Stimulated activated CD4-positive, alpha-beta T cell treated with anti-CD3 and anti-CD28 coated beads, TNF-alpha, amount 100 ng/mL, for 1 hour (primary cell): ENCODE data around the gene VCY.
"Not testable (repeated sequence)": the region's sequence is repeated elsewhere in the genome, so short reads cannot be mapped to it uniquely, and the experiment has no call there.

Source experiments
- DNase-seq, 3 donors: peaks; one replicate each; pipeline ENCODE4 v3.0.0-alpha.2; 2020; ENCODE audit warnings: low read depth in 3 of 3, low spot score in 1 of 3

The VCY gene

DNA sequence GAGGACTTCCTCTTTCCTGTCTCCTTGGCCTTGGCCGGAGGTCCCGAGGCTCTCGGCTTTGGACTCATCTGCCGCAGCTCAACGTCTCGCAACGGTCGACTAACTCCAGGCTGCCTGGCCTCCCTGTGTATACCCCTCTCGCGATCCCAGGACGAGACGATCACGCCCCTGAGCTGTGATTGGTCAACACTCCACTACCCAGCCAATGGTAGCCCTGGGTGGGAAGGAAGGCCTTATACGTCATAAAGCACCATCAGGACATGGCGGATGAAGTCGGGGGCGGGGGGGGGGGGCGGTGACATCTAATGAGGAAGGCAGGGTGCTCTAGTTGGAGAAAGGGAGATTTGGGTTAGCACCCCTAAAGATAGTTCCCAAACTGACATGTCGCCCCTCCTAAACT, at the start of gene VCY:
Gene VCY, minus strand, starts transcription at position 101 of the 400 bp plus-strand sequence. Its CDS starts 33 bp downstream, at position 68.
- not testable (repeated sequence) for DNase-seq

DNA sequence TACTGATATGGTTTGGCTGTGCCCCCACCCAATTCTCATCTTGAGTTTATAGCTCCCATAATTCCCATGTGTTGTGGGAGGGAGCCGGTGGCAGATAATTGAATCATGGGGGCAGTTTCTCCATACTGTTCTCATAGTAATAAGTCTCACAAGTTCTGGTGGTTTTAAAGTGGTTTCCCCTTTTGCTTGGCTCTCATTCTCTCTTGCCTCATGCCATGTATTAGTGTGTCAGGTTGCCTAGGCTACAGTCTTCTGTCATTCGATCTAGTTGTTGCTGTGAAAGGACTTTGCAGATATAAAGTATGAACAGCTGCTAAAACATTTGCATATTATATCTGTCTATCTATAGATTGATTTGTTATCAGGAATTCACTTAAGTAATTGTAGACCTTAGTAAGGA, 44.1 kb upstream of the VCY start:
- not testable (repeated sequence) for DNase-seq

DNA sequence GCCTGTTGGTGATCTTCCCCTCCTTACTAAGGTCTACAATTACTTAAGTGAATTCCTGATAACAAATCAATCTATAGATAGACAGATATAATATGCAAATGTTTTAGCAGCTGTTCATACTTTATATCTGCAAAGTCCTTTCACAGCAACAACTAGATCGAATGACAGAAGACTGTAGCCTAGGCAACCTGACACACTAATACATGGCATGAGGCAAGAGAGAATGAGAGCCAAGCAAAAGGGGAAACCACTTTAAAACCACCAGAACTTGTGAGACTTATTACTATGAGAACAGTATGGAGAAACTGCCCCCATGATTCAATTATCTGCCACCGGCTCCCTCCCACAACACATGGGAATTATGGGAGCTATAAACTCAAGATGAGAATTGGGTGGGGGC, 25.6 kb upstream of the VCY start:
- DNase-seq: not testable (repeated sequence)

DNA sequence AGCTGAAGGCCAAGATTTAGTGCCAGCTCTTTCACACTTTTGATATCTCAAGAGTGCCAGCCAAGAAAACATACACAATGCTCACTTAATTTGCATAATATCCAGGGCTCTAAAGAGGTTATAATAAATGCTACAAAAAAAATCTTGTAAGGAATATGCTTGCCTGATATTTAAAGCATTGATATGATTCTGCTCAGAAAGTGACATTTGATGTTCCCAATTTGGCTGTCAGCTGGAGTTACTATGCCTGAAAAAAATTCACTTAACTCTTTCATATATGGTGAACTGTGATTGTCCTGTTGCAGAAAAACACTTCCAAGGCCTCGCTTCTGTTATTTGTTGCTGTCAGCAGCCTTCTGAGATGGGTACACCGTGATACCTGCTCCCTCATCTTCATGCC, 43.9 kb downstream of the VCY start:
- not testable (repeated sequence) for DNase-seq
